Thoracic aorta (tissue), 2 donors: ENCODE results near the gene ANO10. TPM values are rescaled to one million over a fixed set of nuclear protein-coding genes. Genes with fewer than 3 reads are reported as not detected.
A peak's percentile ranks its signal among the peaks of the same experiment; 100 is the strongest.

Source experiments
- ATAC-seq: fragments of 150-250 bp; one replicate; pipeline ENCODE4 v1.8.0; 2017; ENCODE audit warnings: low read depth; ENCODE audit not compliant: insufficient number of reproducible peaks, low FRiP score
- DNase-seq: peaks from one replicate; pipeline ENCODE4 v3.0.0-alpha.2; 2020; ENCODE audit warnings: low spot score
- H3K27ac ChIP-seq, 2 donors: fragments of 200-600 bp; sonication (generic); 1 replicate in 1 of 2; 2 replicates in 1 of 2; pipeline ENCODE4 v1.5.1; 2016; ENCODE audit warnings: mild to moderate bottlenecking in 2 of 2, moderate library complexity in 2 of 2
- H3K27me3 ChIP-seq: fragments of 200-600 bp; sonication (generic); replicated peaks from 2 replicates; pipeline ENCODE4 v1.6.0; 2016; ENCODE audit warnings: mild to moderate bottlenecking; ENCODE audit not compliant: insufficient read depth
- H3K36me3 ChIP-seq: fragments of 200-600 bp; sonication (generic); one replicate; pipeline ENCODE4 v1.5.1; 2016
- H3K4me1 ChIP-seq, 2 donors: fragments of 200-600 bp; sonication (generic); 1 replicate in 1 of 2; 2 replicates in 1 of 2; pipeline versions ENCODE4 v1.5.1 to v1.6.0; 2016; ENCODE audit warnings: low read depth in 2 of 2, mild to moderate bottlenecking in 1 of 2; ENCODE audit not compliant: control insufficient read depth in 1 of 2
- H3K4me3 ChIP-seq: fragments of 200-600 bp; sonication (generic); 2 replicates; pipeline ENCODE4 v1.5.1; 2016; ENCODE audit warnings: mild to moderate bottlenecking
- H3K9me3 ChIP-seq: fragments of 200-600 bp; sonication (generic); 2 replicates; pipeline ENCODE4 v1.5.1; 2016
- CTCF ChIP-seq: fragments of 200-600 bp; sonication (generic); IDR thresholded peaks from one replicate; pipeline ENCODE4 v1.5.1; 2019; ENCODE audit warnings: antibody characterized with exemption
- total RNA-seq, 2 donors: library from RNA; depleted of rRNA; stranded (reverse); fragments of >200 nt; gene quantifications; one replicate each; pipeline versions ENCODE4 v1.1.0 to v1.2.3, GENCODE V29; 2016

ANO10 gene
- total RNA-seq, 2 donors from 2014 or later, result 22.4 to 23.2 TPM

- no peak for TF ChIP-seq CTCF
- ATAC-seq (peak; percentile 43), DNase-seq (no peak)
- Histone ChIP-seq H3K27me3 (no peaks in the 10 kb centered on the region), H3K27ac (peak overlapping the region in 1 of 2 donors; percentile 12), H3K36me3 (no peaks in the 10 kb centered on the region), H3K4me1 (peaks cover 3 to 11% of the 10 kb centered on the region in 2 donors), H3K9me3 (no peaks in the 10 kb centered on the region), H3K4me3 (no peak overlapping the region)
Observed at GRCh38 chr3:43641306-43642114, 19.7 kb upstream of the ANO10 start.

DNA sequence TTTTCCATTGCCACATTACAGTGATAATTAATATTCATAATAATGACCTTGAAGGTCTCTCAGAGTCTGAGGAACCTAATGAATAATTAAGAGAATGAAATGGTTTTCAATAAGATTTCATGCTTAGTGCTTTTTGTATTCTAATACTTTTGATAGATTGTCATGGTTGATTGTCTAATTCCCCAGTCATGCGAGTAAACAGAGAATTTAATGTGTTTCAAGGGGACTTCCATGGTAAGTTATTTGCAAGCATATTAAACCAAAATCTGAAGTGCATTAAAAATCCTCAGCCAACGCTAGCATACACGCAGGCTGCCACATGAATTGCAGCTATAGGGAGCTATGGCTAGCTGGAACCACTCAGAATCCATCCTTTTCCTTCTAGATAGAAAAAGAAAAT, 18.9 kb upstream of the ANO10 start:
- Histone ChIP-seq H3K27ac (no peak overlapping the region), H3K9me3 (no peaks in the 10 kb centered on the region), H3K27me3 (no peaks in the 10 kb centered on the region), H3K4me1 (peaks cover 3 to 11% of the 10 kb centered on the region in 2 donors), H3K36me3 (no peaks in the 10 kb centered on the region), H3K4me3 (no peak overlapping the region)
- TF ChIP-seq CTCF, result no peak
- ATAC-seq, result no peak
- DNase-seq, result no peak

- no peaks in the 10 kb centered on the region for H3K27me3 ChIP-seq
- no peak for DNase-seq
- H3K4me3 ChIP-seq, result no peak overlapping the region
- no peaks in the 10 kb centered on the region for H3K36me3 ChIP-seq
- H3K27ac ChIP-seq, result no peak overlapping the region
- no peaks in the 10 kb centered on the region for H3K9me3 ChIP-seq
- ATAC-seq, result no peak
- no peak for TF ChIP-seq CTCF
- peaks cover 3 to 11% of the 10 kb centered on the region in 2 donors for H3K4me1 ChIP-seq
Observed at GRCh38 chr3:43638594-43639447, 17.0 kb upstream of the ANO10 start.

- Histone ChIP-seq H3K4me3 (no peak overlapping the region), H3K27ac (no peak overlapping the region), H3K9me3 (no peaks in the 10 kb centered on the region), H3K27me3 (no peaks in the 10 kb centered on the region), H3K4me1 (peaks cover 3 to 11% of the 10 kb centered on the region in 2 donors), H3K36me3 (no peaks in the 10 kb centered on the region)
- no peak for TF ChIP-seq CTCF
- no peak for DNase-seq
- no peak for ATAC-seq
Observed at GRCh38 chr3:43637702-43638101, 15.9 kb upstream of the ANO10 start.

DNA sequence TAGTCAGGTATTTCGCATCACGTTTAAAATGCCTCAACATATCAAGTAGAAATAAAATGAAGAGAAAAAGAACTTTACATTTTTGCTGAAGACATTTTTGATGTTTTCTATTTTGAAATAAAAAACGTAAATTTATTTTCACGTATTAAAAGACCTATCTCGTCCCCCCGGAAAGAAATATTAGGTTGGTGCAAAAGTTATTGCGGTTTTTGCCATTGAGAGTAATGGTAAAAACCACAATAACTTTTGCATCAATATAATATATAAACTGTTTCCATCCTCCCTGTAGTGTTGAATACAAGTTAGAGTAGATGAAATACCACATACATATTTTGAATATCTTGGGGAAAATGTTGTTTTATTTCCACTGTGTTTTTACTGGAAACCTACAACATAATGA, 11.2 kb upstream of the ANO10 start:
- no peak for DNase-seq
- Histone ChIP-seq H3K4me3 (no peak overlapping the region), H3K9me3 (no peaks in the 10 kb centered on the region), H3K27ac (peak overlapping the region in 1 of 2 donors; percentile 68), H3K36me3 (no peaks in the 10 kb centered on the region), H3K27me3 (no peaks in the 10 kb centered on the region), H3K4me1 (no peaks in the 10 kb centered on the region)
- no peak for TF ChIP-seq CTCF
- no peak for ATAC-seq
